H1 (cell line): ENCODE results near the gene NIN. TPM values are rescaled to one million over a fixed set of nuclear protein-coding genes. Genes with fewer than 3 reads are reported as not detected.

Source experiments
- CBX5 ChIP-seq: fragments of 300-800, 300-1000 bp; sonication (generic); IDR thresholded peaks from 2 replicates; pipeline ENCODE4 v1.7.1; 2016; ENCODE audit warnings: antibody characterized with exemption, low read length, low read depth
- CBX8 ChIP-seq: fragments of 300-800, 300-1000 bp; sonication (generic); IDR thresholded peaks from 2 replicates; pipeline ENCODE4 v1.7.1; 2016; ENCODE audit warnings: low read depth, low read length, borderline replicate concordance
- CHD2 ChIP-seq: IDR thresholded peaks from 2 replicates; pipeline ENCODE4 v1.6.1; 2012; ENCODE audit warnings: low read length, improper control_type of control experiment
- CTBP2 ChIP-seq: IDR thresholded peaks from 2 replicates; pipeline ENCODE4 v1.7.0; 2011; ENCODE audit warnings: borderline replicate concordance, mild to moderate bottlenecking, moderate library complexity, mixed read lengths, low read length; ENCODE audit not compliant: insufficient read depth, insufficient read length
- JUND ChIP-seq: IDR thresholded peaks from 2 replicates; pipeline ENCODE4 v1.6.1; 2011; ENCODE audit warnings: mild to moderate bottlenecking, improper control_type of control experiment, low read length
- NRF1 ChIP-seq: IDR thresholded peaks from 2 replicates; pipeline ENCODE4 v1.6.1; 2011; ENCODE audit warnings: mild to moderate bottlenecking, low read depth, low read length, improper control_type of control experiment
- RAD21 ChIP-seq, 2 experiments: IDR thresholded peaks in 1 of 2; conservative IDR thresholded peaks in 1 of 2; 2 replicates each; pipeline ENCODE4 v1.6.1; 2011; ENCODE audit warnings: low read depth in 2 of 2, low read length in 2 of 2, improper control_type of control experiment in 1 of 2, inconsistent platforms in 1 of 2, mild to moderate bottlenecking in 1 of 2, moderate library complexity in 1 of 2
- polyA plus RNA-seq, 7 experiments: library from polyadenylated mRNA; depleted of rRNA in 3 of 7; stranded (reverse) in 5 of 7; unstranded in 2 of 7; fragments of >200 nt in 5 of 7; fragments of 200-250 nt in 2 of 7; gene quantifications; 1 replicate in 5 of 7; 2 replicates in 1 of 7; 4 replicates in 1 of 7; pipeline versions ENCODE4 v1.2.1 to v1.2.3, GENCODE V29; 2011 to 2013; ENCODE audit warnings: missing spikeins in 2 of 7, mixed read lengths in 2 of 7
- total RNA-seq: library from RNA; stranded (reverse); fragmentation: NEBNext Ultra II Directional; extraction: Animal tissue kit (Norgen Biotek cat#: 25700); gene quantifications from 2 replicates; pipeline ENCODE4 v1.2.1, GENCODE V29; 2021
- TF ChIP-seq, protein P1 (sequence below): fragments of 300-600 bp; sonication (generic); IDR thresholded peaks from 2 replicates; pipeline ENCODE4 v1.7.1; 2012; ENCODE audit warnings: low read length, moderate library complexity, mild to moderate bottlenecking, inconsistent platforms; ENCODE audit not compliant: insufficient replicate concordance
- TF ChIP-seq, protein P2 (sequence below): IDR thresholded peaks from 2 replicates; pipeline ENCODE4 v1.6.1; 2011; ENCODE audit warnings: low read depth, mild to moderate bottlenecking, low read length; ENCODE audit not compliant: insufficient read depth

NIN gene
- total and polyA plus RNA-seq, 2 of the 8 experiments (the other 6 are each of a cell fraction or from before 2014, with no cell fraction given) = 3.2 to 21.3 TPM

DNA sequence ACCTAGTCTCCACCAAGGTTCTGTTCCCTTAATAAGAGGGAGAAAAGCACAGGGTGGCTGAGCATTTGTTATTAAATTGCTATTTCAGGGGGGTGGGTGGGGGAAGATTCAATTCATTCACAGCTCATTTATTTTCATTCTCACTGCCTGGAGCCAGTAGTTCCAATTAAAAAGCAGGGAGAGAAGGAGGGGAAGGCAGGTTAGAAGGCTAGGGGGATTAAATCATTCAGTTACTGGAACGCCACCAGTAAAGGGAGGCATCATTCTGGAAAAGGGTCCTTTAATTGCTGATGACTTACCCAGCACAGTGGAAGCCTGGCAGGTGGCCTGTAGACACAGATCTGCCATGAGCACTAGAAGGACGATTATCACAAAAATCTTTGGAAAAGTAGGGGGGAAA, 47.4 kb downstream of the NIN start (continued):
- TF ChIP-seq, protein P1, sequence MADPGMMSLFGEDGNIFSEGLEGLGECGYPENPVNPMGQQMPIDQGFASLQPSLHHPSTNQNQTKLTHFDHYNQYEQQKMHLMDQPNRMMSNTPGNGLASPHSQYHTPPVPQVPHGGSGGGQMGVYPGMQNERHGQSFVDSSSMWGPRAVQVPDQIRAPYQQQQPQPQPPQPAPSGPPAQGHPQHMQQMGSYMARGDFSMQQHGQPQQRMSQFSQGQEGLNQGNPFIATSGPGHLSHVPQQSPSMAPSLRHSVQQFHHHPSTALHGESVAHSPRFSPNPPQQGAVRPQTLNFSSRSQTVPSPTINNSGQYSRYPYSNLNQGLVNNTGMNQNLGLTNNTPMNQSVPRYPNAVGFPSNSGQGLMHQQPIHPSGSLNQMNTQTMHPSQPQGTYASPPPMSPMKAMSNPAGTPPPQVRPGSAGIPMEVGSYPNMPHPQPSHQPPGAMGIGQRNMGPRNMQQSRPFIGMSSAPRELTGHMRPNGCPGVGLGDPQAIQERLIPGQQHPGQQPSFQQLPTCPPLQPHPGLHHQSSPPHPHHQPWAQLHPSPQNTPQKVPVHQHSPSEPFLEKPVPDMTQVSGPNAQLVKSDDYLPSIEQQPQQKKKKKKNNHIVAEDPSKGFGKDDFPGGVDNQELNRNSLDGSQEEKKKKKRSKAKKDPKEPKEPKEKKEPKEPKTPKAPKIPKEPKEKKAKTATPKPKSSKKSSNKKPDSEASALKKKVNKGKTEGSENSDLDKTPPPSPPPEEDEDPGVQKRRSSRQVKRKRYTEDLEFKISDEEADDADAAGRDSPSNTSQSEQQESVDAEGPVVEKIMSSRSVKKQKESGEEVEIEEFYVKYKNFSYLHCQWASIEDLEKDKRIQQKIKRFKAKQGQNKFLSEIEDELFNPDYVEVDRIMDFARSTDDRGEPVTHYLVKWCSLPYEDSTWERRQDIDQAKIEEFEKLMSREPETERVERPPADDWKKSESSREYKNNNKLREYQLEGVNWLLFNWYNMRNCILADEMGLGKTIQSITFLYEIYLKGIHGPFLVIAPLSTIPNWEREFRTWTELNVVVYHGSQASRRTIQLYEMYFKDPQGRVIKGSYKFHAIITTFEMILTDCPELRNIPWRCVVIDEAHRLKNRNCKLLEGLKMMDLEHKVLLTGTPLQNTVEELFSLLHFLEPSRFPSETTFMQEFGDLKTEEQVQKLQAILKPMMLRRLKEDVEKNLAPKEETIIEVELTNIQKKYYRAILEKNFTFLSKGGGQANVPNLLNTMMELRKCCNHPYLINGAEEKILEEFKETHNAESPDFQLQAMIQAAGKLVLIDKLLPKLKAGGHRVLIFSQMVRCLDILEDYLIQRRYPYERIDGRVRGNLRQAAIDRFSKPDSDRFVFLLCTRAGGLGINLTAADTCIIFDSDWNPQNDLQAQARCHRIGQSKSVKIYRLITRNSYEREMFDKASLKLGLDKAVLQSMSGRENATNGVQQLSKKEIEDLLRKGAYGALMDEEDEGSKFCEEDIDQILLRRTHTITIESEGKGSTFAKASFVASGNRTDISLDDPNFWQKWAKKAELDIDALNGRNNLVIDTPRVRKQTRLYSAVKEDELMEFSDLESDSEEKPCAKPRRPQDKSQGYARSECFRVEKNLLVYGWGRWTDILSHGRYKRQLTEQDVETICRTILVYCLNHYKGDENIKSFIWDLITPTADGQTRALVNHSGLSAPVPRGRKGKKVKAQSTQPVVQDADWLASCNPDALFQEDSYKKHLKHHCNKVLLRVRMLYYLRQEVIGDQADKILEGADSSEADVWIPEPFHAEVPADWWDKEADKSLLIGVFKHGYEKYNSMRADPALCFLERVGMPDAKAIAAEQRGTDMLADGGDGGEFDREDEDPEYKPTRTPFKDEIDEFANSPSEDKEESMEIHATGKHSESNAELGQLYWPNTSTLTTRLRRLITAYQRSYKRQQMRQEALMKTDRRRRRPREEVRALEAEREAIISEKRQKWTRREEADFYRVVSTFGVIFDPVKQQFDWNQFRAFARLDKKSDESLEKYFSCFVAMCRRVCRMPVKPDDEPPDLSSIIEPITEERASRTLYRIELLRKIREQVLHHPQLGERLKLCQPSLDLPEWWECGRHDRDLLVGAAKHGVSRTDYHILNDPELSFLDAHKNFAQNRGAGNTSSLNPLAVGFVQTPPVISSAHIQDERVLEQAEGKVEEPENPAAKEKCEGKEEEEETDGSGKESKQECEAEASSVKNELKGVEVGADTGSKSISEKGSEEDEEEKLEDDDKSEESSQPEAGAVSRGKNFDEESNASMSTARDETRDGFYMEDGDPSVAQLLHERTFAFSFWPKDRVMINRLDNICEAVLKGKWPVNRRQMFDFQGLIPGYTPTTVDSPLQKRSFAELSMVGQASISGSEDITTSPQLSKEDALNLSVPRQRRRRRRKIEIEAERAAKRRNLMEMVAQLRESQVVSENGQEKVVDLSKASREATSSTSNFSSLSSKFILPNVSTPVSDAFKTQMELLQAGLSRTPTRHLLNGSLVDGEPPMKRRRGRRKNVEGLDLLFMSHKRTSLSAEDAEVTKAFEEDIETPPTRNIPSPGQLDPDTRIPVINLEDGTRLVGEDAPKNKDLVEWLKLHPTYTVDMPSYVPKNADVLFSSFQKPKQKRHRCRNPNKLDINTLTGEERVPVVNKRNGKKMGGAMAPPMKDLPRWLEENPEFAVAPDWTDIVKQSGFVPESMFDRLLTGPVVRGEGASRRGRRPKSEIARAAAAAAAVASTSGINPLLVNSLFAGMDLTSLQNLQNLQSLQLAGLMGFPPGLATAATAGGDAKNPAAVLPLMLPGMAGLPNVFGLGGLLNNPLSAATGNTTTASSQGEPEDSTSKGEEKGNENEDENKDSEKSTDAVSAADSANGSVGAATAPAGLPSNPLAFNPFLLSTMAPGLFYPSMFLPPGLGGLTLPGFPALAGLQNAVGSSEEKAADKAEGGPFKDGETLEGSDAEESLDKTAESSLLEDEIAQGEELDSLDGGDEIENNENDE = no peak
- TF ChIP-seq NRF1 (no peak), CBX8 (no peak), CBX5 (no peak), CTBP2 (no peak), CHD2 (no peak), RAD21 (IDR thresholded peaks at IDR 0.05 in 1 of 2, conservative IDR thresholded peaks at IDR 0.05 in 1 of 2; ENCODE audit: low read depth in 2 of 2, low read length in 2 of 2) (no peak), JUND (no peak)
- TF ChIP-seq, protein P2, sequence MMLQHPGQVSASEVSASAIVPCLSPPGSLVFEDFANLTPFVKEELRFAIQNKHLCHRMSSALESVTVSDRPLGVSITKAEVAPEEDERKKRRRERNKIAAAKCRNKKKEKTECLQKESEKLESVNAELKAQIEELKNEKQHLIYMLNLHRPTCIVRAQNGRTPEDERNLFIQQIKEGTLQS = no peak
